WTC11 (cell line): ENCODE data around the gene PMAIP1. TPM values are rescaled to one million over a fixed set of nuclear protein-coding genes. Genes with fewer than 3 reads are reported as not detected.

ENCODE experiments used
- ATAC-seq: fragments of 200-7000 bp; cut with Tn5 transposase; 2 replicates; pipeline ENCODE4 v1.10.0; 2021; ENCODE audit warnings: mild to moderate bottlenecking, moderate library complexity
- CTCF ChIA-PET: fragments of 300-600 bp; sonication (Branson Sonifier 250); formaldehyde crosslinking; loops from one replicate; lab custom pipeline; 2021; ENCODE audit warnings: antibody characterized with exemption; lab: Charles Lee
- POLR2A ChIA-PET: fragments of 350-600 bp; sonication (Branson Sonifier 250); formaldehyde crosslinking; loops from one replicate; lab custom pipeline; 2021; ENCODE audit warnings: antibody characterized with exemption; lab: Charles Lee
- DNase-seq: peaks from one replicate; pipeline ENCODE4 v3.0.0; 2021; ENCODE audit warnings: low spot score
- H3K27ac Mint-ChIP-seq: 2 replicates; pipeline ENCODE4 v1.8.0; 2021; ENCODE audit warnings: mixed read lengths
- H3K27me3 Mint-ChIP-seq: 2 replicates; pipeline ENCODE4 v1.8.0; 2021; ENCODE audit warnings: low read depth, mild to moderate bottlenecking, moderate library complexity, mixed read lengths
- H3K36me3 Mint-ChIP-seq: 2 replicates; pipeline ENCODE4 v1.8.0; 2021; ENCODE audit warnings: mixed read lengths
- H3K4me1 Mint-ChIP-seq: 2 replicates; pipeline ENCODE4 v1.8.0; 2022; ENCODE audit warnings: mixed read lengths
- H3K4me3 Mint-ChIP-seq: 2 replicates; pipeline ENCODE4 v1.8.0; 2021; ENCODE audit warnings: mild to moderate bottlenecking, moderate library complexity, mixed read lengths
- H3K9me3 Mint-ChIP-seq: 2 replicates; pipeline ENCODE4 v1.8.0; 2021; ENCODE audit warnings: mixed read lengths
- ARID4B ChIP-seq: sonication (generic); formaldehyde crosslinking; IDR thresholded peaks from 2 replicates; pipeline ENCODE4 v1.8.0; 2023; ENCODE audit warnings: missing genetic modification reagents, mild to moderate bottlenecking, borderline replicate concordance
- ATF2 ChIP-seq: sonication (generic); formaldehyde crosslinking; IDR thresholded peaks from 2 replicates; pipeline ENCODE4 v1.8.1; 2022; ENCODE audit warnings: low read depth, missing genetic modification reagents, borderline replicate concordance
- ELF4 ChIP-seq: sonication (generic); formaldehyde crosslinking; IDR thresholded peaks from 2 replicates; pipeline ENCODE4 v1.8.1; 2022; ENCODE audit warnings: low read depth, mild to moderate bottlenecking, moderate library complexity, missing genetic modification reagents
- GABPB1 ChIP-seq: sonication (generic); formaldehyde crosslinking; IDR thresholded peaks from 2 replicates; pipeline ENCODE4 v1.8.1; 2023; ENCODE audit warnings: mild to moderate bottlenecking, missing genetic modification reagents
- NFATC4 ChIP-seq: fragments of 250-450 bp; sonication (Bioruptor Pico); IDR thresholded peaks from 2 replicates; pipeline ENCODE4 v1.9.0; 2021; ENCODE audit warnings: mild to moderate bottlenecking
- NFYB ChIP-seq: sonication (generic); formaldehyde crosslinking; conservative IDR thresholded peaks from 2 replicates; pipeline ENCODE4 v1.8.0; 2022; ENCODE audit warnings: low read depth, missing genetic modification reagents
- RELA ChIP-seq: sonication (generic); formaldehyde crosslinking; IDR thresholded peaks from 2 replicates; pipeline ENCODE4 v1.8.1; 2022; ENCODE audit warnings: missing genetic modification reagents, mild to moderate bottlenecking, borderline replicate concordance
- SMAD3 ChIP-seq: sonication (generic); formaldehyde crosslinking; IDR thresholded peaks from 2 replicates; pipeline ENCODE4 v1.8.0; 2022; ENCODE audit warnings: missing genetic modification reagents, mild to moderate bottlenecking, borderline replicate concordance
- SOX15 ChIP-seq: fragments of 250-450 bp; sonication (Bioruptor Pico); IDR thresholded peaks from 2 replicates; pipeline ENCODE4 v1.9.0; 2021; ENCODE audit warnings: mild to moderate bottlenecking
- TCF7 ChIP-seq: sonication (generic); formaldehyde crosslinking; IDR thresholded peaks from 2 replicates; pipeline ENCODE4 v1.8.0; 2022; ENCODE audit warnings: mild to moderate bottlenecking, low read depth, missing genetic modification reagents, moderate library complexity
- TEAD1 ChIP-seq: sonication (generic); formaldehyde crosslinking; IDR thresholded peaks from 2 replicates; pipeline ENCODE4 v1.8.0; 2022; ENCODE audit warnings: mild to moderate bottlenecking, missing genetic modification reagents
- TP53 ChIP-seq: sonication (generic); formaldehyde crosslinking; IDR thresholded peaks from 2 replicates; pipeline ENCODE4 v1.8.1; 2023; ENCODE audit warnings: mild to moderate bottlenecking, missing genetic modification reagents
- ZBTB21 ChIP-seq: sonication (generic); formaldehyde crosslinking; IDR thresholded peaks from 2 replicates; pipeline ENCODE4 v1.8.1; 2023; ENCODE audit warnings: mild to moderate bottlenecking, missing genetic modification reagents, borderline replicate concordance
- ZNF281 ChIP-seq: sonication (generic); formaldehyde crosslinking; IDR thresholded peaks from 2 replicates; pipeline ENCODE4 v1.8.0; 2023; ENCODE audit warnings: mild to moderate bottlenecking, missing genetic modification reagents
- ZNF396 ChIP-seq: fragments of 250-450 bp; sonication (Bioruptor Pico); IDR thresholded peaks from 2 replicates; pipeline ENCODE4 v1.8.0; 2021; ENCODE audit warnings: mild to moderate bottlenecking, moderate library complexity, borderline replicate concordance
- total RNA-seq: library from RNA; stranded (reverse); gene quantifications from 3 replicates; pipeline ENCODE4 v1.2.3, GENCODE V29; 2021
- TF ChIP-seq, protein P1 (sequence below): sonication (generic); formaldehyde crosslinking; IDR thresholded peaks from 2 replicates; pipeline ENCODE4 v1.8.0; 2022; ENCODE audit warnings: missing genetic modification reagents
- TF ChIP-seq, protein P2 (sequence below): fragments of 250-450 bp; sonication (Bioruptor Pico); IDR thresholded peaks from 2 replicates; pipeline ENCODE4 v2.1.2; 2022; ENCODE audit warnings: mild to moderate bottlenecking, moderate library complexity

Gene PMAIP1
- total RNA-seq, 1 experiment from 2014 or later = 152 TPM

DNA sequence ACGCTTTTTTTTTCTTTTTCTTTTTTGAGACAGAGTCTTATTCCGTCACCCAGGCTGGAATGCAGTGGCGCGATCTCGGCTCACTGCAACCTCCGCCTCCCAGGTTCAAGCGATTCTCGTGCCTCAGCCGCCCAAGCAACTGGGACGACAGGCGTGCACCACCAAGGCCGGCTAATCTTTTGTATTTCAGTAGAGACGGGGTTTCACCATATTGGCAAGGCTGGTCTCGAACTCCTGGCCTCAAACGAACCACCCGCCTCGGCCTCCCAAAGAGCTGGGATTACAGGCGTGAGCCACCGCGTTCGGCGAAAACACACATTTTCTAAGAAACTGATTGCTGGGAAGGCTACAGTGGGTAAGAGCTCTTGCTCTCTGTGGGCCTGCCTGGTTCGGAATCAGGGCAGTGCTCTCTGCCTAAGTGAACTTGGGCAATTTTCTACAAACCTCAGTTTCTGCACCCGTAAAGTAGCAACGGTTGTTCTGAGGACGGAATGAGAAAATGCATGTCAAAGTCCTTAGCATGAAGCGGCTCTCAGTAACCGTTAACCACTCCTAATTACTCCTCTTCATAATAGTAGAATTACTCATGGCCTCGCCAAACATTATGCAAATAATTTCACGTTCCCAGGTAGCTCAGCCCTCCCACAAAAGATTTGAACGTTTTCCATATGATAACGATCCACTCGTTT, 1.0 kb upstream of the PMAIP1 start:
- CTCF ChIA-PET = interaction anchor here (0.7 to 1.3 kb wide), 4 partner anchors 34 to 201 kb away, joined by 3 to 8 read pairs (median 3); partner anchors contain the start of gene CCBE1
- TF ChIP-seq ZNF396 (CRISPR knock-in tag) (no peak), TEAD1 (no peak), RELA (no peak), ZBTB21 (no peak), TCF7 (CRISPR knock-in tag) (no peak), TP53 (CRISPR knock-in tag) (no peak), ELF4 (CRISPR knock-in tag) (no peak), NFATC4 (CRISPR knock-in tag) (no peak)
- TF ChIP-seq, protein P1, sequence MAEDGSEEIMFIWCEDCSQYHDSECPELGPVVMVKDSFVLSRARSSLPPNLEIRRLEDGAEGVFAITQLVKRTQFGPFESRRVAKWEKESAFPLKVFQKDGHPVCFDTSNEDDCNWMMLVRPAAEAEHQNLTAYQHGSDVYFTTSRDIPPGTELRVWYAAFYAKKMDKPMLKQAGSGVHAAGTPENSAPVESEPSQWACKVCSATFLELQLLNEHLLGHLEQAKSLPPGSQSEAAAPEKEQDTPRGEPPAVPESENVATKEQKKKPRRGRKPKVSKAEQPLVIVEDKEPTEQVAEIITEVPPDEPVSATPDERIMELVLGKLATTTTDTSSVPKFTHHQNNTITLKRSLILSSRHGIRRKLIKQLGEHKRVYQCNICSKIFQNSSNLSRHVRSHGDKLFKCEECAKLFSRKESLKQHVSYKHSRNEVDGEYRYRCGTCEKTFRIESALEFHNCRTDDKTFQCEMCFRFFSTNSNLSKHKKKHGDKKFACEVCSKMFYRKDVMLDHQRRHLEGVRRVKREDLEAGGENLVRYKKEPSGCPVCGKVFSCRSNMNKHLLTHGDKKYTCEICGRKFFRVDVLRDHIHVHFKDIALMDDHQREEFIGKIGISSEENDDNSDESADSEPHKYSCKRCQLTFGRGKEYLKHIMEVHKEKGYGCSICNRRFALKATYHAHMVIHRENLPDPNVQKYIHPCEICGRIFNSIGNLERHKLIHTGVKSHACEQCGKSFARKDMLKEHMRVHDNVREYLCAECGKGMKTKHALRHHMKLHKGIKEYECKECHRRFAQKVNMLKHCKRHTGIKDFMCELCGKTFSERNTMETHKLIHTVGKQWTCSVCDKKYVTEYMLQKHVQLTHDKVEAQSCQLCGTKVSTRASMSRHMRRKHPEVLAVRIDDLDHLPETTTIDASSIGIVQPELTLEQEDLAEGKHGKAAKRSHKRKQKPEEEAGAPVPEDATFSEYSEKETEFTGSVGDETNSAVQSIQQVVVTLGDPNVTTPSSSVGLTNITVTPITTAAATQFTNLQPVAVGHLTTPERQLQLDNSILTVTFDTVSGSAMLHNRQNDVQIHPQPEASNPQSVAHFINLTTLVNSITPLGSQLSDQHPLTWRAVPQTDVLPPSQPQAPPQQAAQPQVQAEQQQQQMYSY (CRISPR knock-in tag) = no peak
- TF ChIP-seq, protein P2, sequence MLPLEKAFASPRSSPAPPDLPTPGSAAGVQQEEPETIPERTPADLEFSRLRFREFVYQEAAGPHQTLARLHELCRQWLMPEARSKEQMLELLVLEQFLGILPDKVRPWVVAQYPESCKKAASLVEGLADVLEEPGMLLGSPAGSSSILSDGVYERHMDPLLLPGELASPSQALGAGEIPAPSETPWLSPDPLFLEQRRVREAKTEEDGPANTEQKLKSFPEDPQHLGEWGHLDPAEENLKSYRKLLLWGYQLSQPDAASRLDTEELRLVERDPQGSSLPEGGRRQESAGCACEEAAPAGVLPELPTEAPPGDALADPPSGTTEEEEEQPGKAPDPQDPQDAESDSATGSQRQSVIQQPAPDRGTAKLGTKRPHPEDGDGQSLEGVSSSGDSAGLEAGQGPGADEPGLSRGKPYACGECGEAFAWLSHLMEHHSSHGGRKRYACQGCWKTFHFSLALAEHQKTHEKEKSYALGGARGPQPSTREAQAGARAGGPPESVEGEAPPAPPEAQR (CRISPR knock-in tag) = no peak
- TF ChIP-seq, all 79 proteins: peak for 0
- peak overlapping the region; percentile 99 for H3K27ac Mint-ChIP-seq
- peak overlapping the region; percentile 81 for H3K4me3 Mint-ChIP-seq
- POLR2A ChIA-PET = interaction anchor here (1.0 to 3.1 kb wide), 5 partner anchors 16 to 201 kb away, joined by 3 to 91 read pairs (median 7); no protein-coding TSS in a partner anchor
- no peaks in the 10 kb centered on the region for H3K27me3 Mint-ChIP-seq
- peaks cover 53% of the 10 kb centered on the region for H3K4me1 Mint-ChIP-seq
- no peaks in the 10 kb centered on the region for H3K9me3 Mint-ChIP-seq
- DNase-seq (peak; percentile 23), ATAC-seq (no peak)
- H3K36me3 Mint-ChIP-seq = peaks cover 28% of the 10 kb centered on the region

GRCh38 chr18:59900222-59901128, 679 bp downstream of the PMAIP1 start:
- CTCF ChIA-PET = interaction anchor here (1.1 to 1.3 kb wide), 4 partner anchors 36 to 269 kb away, joined by 3 to 8 read pairs (median 3); no protein-coding TSS in a partner anchor
- Mint-ChIP-seq H3K27ac (peak overlapping the region; percentile 98), H3K9me3 (no peaks in the 10 kb centered on the region), H3K4me1 (peaks cover 64% of the 10 kb centered on the region), H3K36me3 (peaks cover 36% of the 10 kb centered on the region), H3K4me3 (peak overlapping the region; percentile 93), H3K27me3 (no peaks in the 10 kb centered on the region)
- POLR2A ChIA-PET = interaction anchor here (0.5 to 3.1 kb wide), 18 partner anchors 8 to 463 kb away, joined by 3 to 91 read pairs (median 4); partner anchors contain the start of gene CCBE1
- peak; percentile 53 for DNase-seq
- peak; percentile 27 for ATAC-seq
- no peak for TF ChIP-seq ARID4B
- TF ChIP-seq ATF2 (CRISPR knock-in tag) = no peak
- TF ChIP-seq RELA = no peak
- no peak for TF ChIP-seq NFYB (CRISPR knock-in tag)
- no peak for TF ChIP-seq SMAD3 (CRISPR knock-in tag)
- peak; percentile 46; the same call in 1 of the 2 replicates for TF ChIP-seq GABPB1 (CRISPR knock-in tag)
- TF ChIP-seq SOX15 (CRISPR knock-in tag) = no peak
- TF ChIP-seq ZNF281 (CRISPR knock-in tag) = no peak
